Body of pancreas (tissue), 4 donors: ENCODE results near the gene UBE2M. TPM values are rescaled to one million over a fixed set of nuclear protein-coding genes. Genes with fewer than 3 reads are reported as not detected.

Source experiments
- ATAC-seq: fragments of 150-250 bp; one replicate; pipeline ENCODE4 v1.9.1; 2016
- DNase-seq, 4 donors: peaks; one replicate each; pipeline ENCODE4 v3.0.0-alpha.2; 2019
- H3K27ac ChIP-seq, 4 donors: fragments of 200-600 bp; sonication (generic); 1 replicate in 3 of 4; 2 replicates in 1 of 4; pipeline versions ENCODE4 v1.5.1 to v1.6.1; 2016 to 2019; ENCODE audit warnings: mild to moderate bottlenecking in 1 of 4, mixed read lengths in 1 of 4, moderate library complexity in 1 of 4
- H3K27me3 ChIP-seq, 2 donors: fragments of 200-600 bp; sonication (generic); one replicate each; pipeline ENCODE4 v1.6.0; 2016; ENCODE audit warnings: mild to moderate bottlenecking in 1 of 2
- H3K36me3 ChIP-seq, 2 donors: fragments of 200-600 bp; sonication (generic); replicated peaks in 1 of 2; 2 replicates each; pipeline ENCODE4 v1.5.1; 2016; ENCODE audit warnings: low read depth in 2 of 2; ENCODE audit not compliant: insufficient read depth in 1 of 2
- H3K4me1 ChIP-seq: fragments of 200-600 bp; sonication (generic); one replicate; pipeline ENCODE4 v1.6.0; 2016
- H3K4me3 ChIP-seq, 2 donors: fragments of 200-600 bp; sonication (generic); 1 replicate in 1 of 2; 2 replicates in 1 of 2; pipeline ENCODE4 v1.5.1; 2016 to 2019
- H3K9me3 ChIP-seq, 3 donors: fragments of 200-600 bp; sonication (generic); 1 replicate in 2 of 3; 2 replicates in 1 of 3; pipeline ENCODE4 v1.5.1; 2016
- CTCF ChIP-seq, 7 experiments: fragments of 450-650 bp in 4 of 7; fragments of 200-600 bp in 3 of 7; sonication (generic) in 3 of 7; IDR thresholded peaks; one replicate each; pipeline ENCODE4 v1.5.1; 2016 to 2019; ENCODE audit warnings: antibody characterized with exemption in 7 of 7
- POLR2A ChIP-seq, 3 donors: fragments of 450-650 bp; IDR thresholded peaks; one replicate each; pipeline ENCODE4 v1.6.1; 2016; ENCODE audit warnings: antibody characterized with exemption in 3 of 3, mild to moderate bottlenecking in 2 of 3
- WGBS, 2 donors: methylation state at CpG; one replicate each; pipeline ENCODE4 v1.1.5; 2017; 5-methylcytosine and 5-hydroxymethylcytosine counted together
- intact Hi-C: fragments of 100-400 bp; cut with DNase I; formaldehyde crosslinking; loops from one replicate; pipeline ENCODE4 v1.15.1; 2023
- total RNA-seq, 2 donors: library from RNA; depleted of rRNA; stranded (reverse); fragments of >200 nt; gene quantifications; one replicate each; pipeline ENCODE4 v1.1.0, GENCODE V29; 2016

The UBE2M gene
- total RNA-seq, 2 donors from 2014 or later = 10.5 to 11.7 TPM

DNA sequence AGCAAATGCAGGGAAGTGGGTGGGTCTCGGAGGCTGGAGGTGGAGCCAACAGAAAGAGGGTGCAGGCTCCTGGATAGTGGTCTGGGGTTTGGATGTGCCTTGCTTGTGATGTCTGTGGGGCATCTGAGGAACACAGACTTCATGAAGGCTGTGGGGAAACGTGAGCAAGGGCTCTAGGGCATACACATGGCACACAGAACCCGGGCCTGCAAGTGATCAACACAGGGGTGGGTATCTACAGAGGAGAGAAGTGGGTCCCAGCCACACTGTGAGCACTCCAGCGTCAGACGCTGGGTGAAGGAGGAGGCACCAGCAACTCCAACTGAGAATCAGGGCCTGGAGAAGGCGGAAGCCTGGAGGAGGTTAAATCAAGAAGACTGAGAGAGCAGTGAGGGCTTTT lies 5.4 kb upstream of the UBE2M start:
- Histone ChIP-seq H3K27ac (no peak overlapping the region), H3K36me3 (no peaks in the 10 kb centered on the region), H3K9me3 (no peaks in the 10 kb centered on the region), H3K27me3 (no peaks in the 10 kb centered on the region), H3K4me3 (no peak overlapping the region), H3K4me1 (peaks cover 36% of the 10 kb centered on the region)
- TF ChIP-seq POLR2A (IDR thresholded peaks at IDR 0.05) = no peak
- no peak for TF ChIP-seq CTCF (IDR thresholded peaks at IDR 0.05)
- intact Hi-C loops = no loop called here
- WGBS, 2 donors = 64 to 72% methylated on average over 6 of the region's 6 CpGs
- ATAC-seq (no peak), DNase-seq (peak in 2 of 4 donors; percentile 1 to 11)

GRCh38 chr19:58563034-58563573 lies 4.7 kb upstream of the UBE2M start:
- no peaks in the 10 kb centered on the region for H3K9me3 ChIP-seq
- no peak for TF ChIP-seq POLR2A (IDR thresholded peaks at IDR 0.05)
- TF ChIP-seq CTCF (IDR thresholded peaks at IDR 0.05) = no peak
- H3K4me3 ChIP-seq = no peak overlapping the region
- no peaks in the 10 kb centered on the region for H3K27me3 ChIP-seq
- 4 to 5% methylated on average over 6 to 40 of the region's 40 CpGs for WGBS, 2 donors
- no peaks in the 10 kb centered on the region for H3K36me3 ChIP-seq
- DNase-seq = peak; percentile 38 to 59 (median 48)
- H3K27ac ChIP-seq = peak overlapping the region in 1 of 4 donors; percentile 59
- intact Hi-C loops = no loop called here
- no peak for ATAC-seq
- H3K4me1 ChIP-seq = peaks cover 36% of the 10 kb centered on the region

GRCh38 chr19:58562122-58563033 lies 4.0 kb upstream of the UBE2M start:
- H3K9me3 ChIP-seq = no peaks in the 10 kb centered on the region
- intact Hi-C loops = no loop called here
- DNase-seq (peak; percentile 39 to 56 (median 50)), ATAC-seq (no peak)
- H3K27ac ChIP-seq = peak overlapping the region in 2 of 4 donors; percentile 38 to 59
- WGBS, 2 donors = 3 to 5% methylated on average over 8 to 107 of the region's 107 CpGs
- no peak for TF ChIP-seq CTCF (IDR thresholded peaks at IDR 0.05)
- TF ChIP-seq POLR2A (IDR thresholded peaks at IDR 0.05) = peak in 2 of 3 donors; percentile 21 to 29
- H3K4me3 ChIP-seq = no peak overlapping the region
- peaks cover 39% of the 10 kb centered on the region for H3K4me1 ChIP-seq
- H3K36me3 ChIP-seq = no peaks in the 10 kb centered on the region
- H3K27me3 ChIP-seq = no peaks in the 10 kb centered on the region

DNA sequence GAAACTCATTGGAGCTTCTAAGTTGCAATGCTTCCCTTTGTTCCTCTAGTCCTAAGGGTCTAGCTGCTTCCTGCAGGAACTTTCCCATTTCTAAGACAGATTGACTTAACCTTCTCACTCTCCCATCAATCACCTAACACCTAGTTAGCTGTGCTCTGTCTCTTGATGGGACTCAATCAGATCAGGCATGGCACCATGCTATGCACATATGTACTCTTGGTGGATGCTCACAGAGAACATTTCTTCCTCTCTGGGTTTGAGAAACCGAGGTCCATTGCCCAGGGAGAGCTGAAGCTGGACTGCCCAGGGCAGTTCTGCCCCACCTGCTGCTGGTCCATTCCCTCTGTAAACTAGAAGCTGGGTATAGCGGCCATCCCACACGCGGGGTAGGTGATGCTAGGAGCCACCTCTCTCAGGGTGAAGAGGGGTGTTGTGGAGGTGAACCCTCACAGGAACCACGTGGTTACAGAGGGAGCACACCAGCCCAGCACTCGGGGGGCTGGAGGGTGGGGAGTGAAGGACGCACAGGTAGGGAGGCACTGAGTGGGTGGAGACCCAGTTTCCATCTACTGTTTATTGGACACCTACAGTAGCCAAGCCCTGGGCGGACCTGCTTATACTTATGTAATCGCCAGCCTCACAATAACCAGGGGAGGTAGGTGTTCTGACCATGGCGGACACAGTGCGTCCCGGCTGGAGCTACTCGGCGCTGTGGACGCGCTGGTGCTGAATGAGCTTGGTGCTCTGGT lies 3.1 kb upstream of the UBE2M start:
- no peak for DNase-seq
- peak overlapping the region in 2 of 4 donors; percentile 38 to 59 for H3K27ac ChIP-seq
- peaks cover 48% of the 10 kb centered on the region for H3K4me1 ChIP-seq

More for the DNA sequence above, 3.1 kb upstream of the UBE2M start:
- 43 to 49% methylated on average over 7 to 16 of the region's 16 CpGs for WGBS, 2 donors
- Histone ChIP-seq H3K4me3 (no peak overlapping the region), H3K36me3 (no peaks in the 10 kb centered on the region), H3K27me3 (no peaks in the 10 kb centered on the region), H3K9me3 (no peaks in the 10 kb centered on the region)
- no peak for ATAC-seq
- intact Hi-C loops = no loop called here
- TF ChIP-seq CTCF (IDR thresholded peaks at IDR 0.05) (no peak), POLR2A (IDR thresholded peaks at IDR 0.05) (no peak)
